22Rv1 (cell line): ENCODE results near the gene RAI2.

Experiments
- ZFX ChIP-seq: fragments of 450-650 bp; IDR thresholded peaks from 2 replicates; pipeline ENCODE4 v1.6.1; 2017; ENCODE audit warnings: antibody characterized with exemption, borderline replicate concordance
- TF ChIP-seq, protein P1 (sequence below): fragments of 450-650 bp; IDR thresholded peaks from 2 replicates; pipeline ENCODE4 v1.5.1; 2017; ENCODE audit warnings: mild to moderate bottlenecking

DNA sequence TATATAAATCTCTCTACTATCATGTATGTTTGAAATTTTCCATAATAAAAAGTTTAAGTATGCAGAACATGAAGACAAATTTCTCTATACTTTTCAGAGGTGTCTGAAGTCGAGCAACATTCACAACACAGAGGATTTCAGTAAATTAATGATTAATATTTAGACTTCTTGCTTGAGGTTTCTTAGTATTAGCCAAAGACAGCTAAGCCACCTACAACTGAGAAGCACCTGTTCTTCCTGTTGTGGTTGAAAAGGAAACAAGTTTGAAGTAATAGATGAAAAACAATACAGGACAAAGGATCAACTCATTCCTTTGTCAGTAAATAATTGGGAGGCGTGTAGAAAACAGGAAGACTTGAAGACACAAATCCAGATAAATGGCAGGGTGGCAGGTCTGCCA is 102.7 kb downstream of the RAI2 start:
- TF ChIP-seq, protein P1, sequence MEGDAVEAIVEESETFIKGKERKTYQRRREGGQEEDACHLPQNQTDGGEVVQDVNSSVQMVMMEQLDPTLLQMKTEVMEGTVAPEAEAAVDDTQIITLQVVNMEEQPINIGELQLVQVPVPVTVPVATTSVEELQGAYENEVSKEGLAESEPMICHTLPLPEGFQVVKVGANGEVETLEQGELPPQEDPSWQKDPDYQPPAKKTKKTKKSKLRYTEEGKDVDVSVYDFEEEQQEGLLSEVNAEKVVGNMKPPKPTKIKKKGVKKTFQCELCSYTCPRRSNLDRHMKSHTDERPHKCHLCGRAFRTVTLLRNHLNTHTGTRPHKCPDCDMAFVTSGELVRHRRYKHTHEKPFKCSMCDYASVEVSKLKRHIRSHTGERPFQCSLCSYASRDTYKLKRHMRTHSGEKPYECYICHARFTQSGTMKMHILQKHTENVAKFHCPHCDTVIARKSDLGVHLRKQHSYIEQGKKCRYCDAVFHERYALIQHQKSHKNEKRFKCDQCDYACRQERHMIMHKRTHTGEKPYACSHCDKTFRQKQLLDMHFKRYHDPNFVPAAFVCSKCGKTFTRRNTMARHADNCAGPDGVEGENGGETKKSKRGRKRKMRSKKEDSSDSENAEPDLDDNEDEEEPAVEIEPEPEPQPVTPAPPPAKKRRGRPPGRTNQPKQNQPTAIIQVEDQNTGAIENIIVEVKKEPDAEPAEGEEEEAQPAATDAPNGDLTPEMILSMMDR: no peak
- TF ChIP-seq ZFX: no peak
